Spinal cord (tissue), 10 donors: ENCODE results near the gene ENKUR. TPM values are rescaled to one million over a fixed set of nuclear protein-coding genes. Genes with fewer than 3 reads are reported as not detected.

Experiments used
- DNase-seq, 6 donors: peaks; one replicate each; pipeline versions ENCODE4 v3.0.0 to v3.0.0-alpha.2; 2013 to 2015; ENCODE audit warnings: low spot score in 6 of 6, low read depth in 4 of 6
- H3K27ac ChIP-seq: one replicate; pipeline ENCODE4 v1.5.1; 2013; ENCODE audit warnings: low read depth, low read length, control low read depth
- H3K27me3 ChIP-seq: one replicate; pipeline ENCODE4 v1.6.1; 2013; ENCODE audit warnings: low read length; ENCODE audit not compliant: control insufficient read depth, insufficient read depth
- H3K36me3 ChIP-seq: one replicate; pipeline ENCODE4 v1.6.1; 2013; ENCODE audit warnings: low read length; ENCODE audit not compliant: control insufficient read depth, insufficient read depth
- H3K4me1 ChIP-seq: one replicate; pipeline ENCODE4 v1.6.1; 2013; ENCODE audit warnings: low read length; ENCODE audit not compliant: control insufficient read depth, insufficient read depth
- H3K4me3 ChIP-seq: one replicate; pipeline ENCODE4 v1.5.1; 2013; ENCODE audit warnings: low read depth, low read length, control low read depth
- H3K9me3 ChIP-seq: one replicate; pipeline ENCODE4 v1.6.1; 2013; ENCODE audit warnings: low read length; ENCODE audit not compliant: control insufficient read depth, insufficient read depth
- WGBS: methylation state at CpG from one replicate; pipeline ENCODE4 v1.1.5; 2013; ENCODE audit warnings: missing lambda C conversion rate; ENCODE audit not compliant: insufficient coverage; 5-methylcytosine and 5-hydroxymethylcytosine counted together
- polyA plus RNA-seq, 2 donors: library from polyadenylated mRNA; unstranded; fragments of 120-200 nt; gene quantifications; one replicate each; pipeline ENCODE4 v1.2.1, GENCODE V29; 2013; ENCODE audit not compliant: insufficient read length in 2 of 2
- small RNA-seq: library from RNA; depleted of rRNA; stranded (forward); fragments of <200 nt; gene quantifications from one replicate; pipeline ENCODE3, GENCODE V24; 2014; ENCODE audit warnings: low replicate concordance
- total RNA-seq, 2 donors: library from RNA; depleted of rRNA in 1 of 2; stranded (reverse); fragments of 120-200 nt in 1 of 2; fragments of >200 nt in 1 of 2; gene quantifications; one replicate each; pipeline versions ENCODE4 v1.2.3 to v1.2.4, GENCODE V29; 2013 to 2014
- donor health status: healthy.

The ENKUR gene
- total and polyA plus RNA-seq, 4 donors, result 10.5 to 21.2 (median 12.8) TPM

- DNase-seq, result no peak
- Histone ChIP-seq H3K4me3 (no peak overlapping the region), H3K27me3 (no peaks in the 10 kb centered on the region), H3K9me3 (no peaks in the 10 kb centered on the region), H3K36me3 (peaks cover 9% of the 10 kb centered on the region), H3K27ac (no peak overlapping the region), H3K4me1 (no peaks in the 10 kb centered on the region)
- WGBS, result 86% methylated on average over 1 of the region's 2 CpGs
Measured at GRCh38 chr10:24938525-24938924, 77.4 kb downstream of the ENKUR start.

- no peak overlapping the region for H3K4me3 ChIP-seq
- H3K27me3 ChIP-seq, result no peaks in the 10 kb centered on the region
- no peaks in the 10 kb centered on the region for H3K4me1 ChIP-seq
- no peak for DNase-seq
- H3K27ac ChIP-seq, result no peak overlapping the region
- 100% methylated on average over 3 of the region's 5 CpGs for WGBS
- H3K9me3 ChIP-seq, result no peaks in the 10 kb centered on the region
- H3K36me3 ChIP-seq, result peaks cover 9% of the 10 kb centered on the region
Measured at GRCh38 chr10:24938076-24938475, 77.9 kb downstream of the ENKUR start.

- Histone ChIP-seq H3K27ac (no peak overlapping the region), H3K4me1 (no peaks in the 10 kb centered on the region), H3K36me3 (peaks cover 9% of the 10 kb centered on the region), H3K9me3 (peaks cover 3% of the 10 kb centered on the region), H3K27me3 (no peaks in the 10 kb centered on the region), H3K4me3 (no peak overlapping the region)
- DNase-seq, result no peak
- WGBS, result 100% methylated on average over 2 of the region's 8 CpGs
Measured at GRCh38 chr10:24935504-24936292, 80.3 kb downstream of the ENKUR start.

Small RNA genes lying within 50 kb of the gene (small RNA-seq; reads per million reads assigned to genes)
- not detected for gene AL512598.1

Other genes starting within 250 kb of the ENKUR start
- 10 to 100 TPM; 28.7 to 32.0 TPM for gene PRTFDC1, start 63.6 kb downstream of the ENKUR start, total RNA-seq
- 10 to 100 TPM; 41.1 to 45.4 TPM for gene PRTFDC1, start 63.6 kb downstream of the ENKUR start, polyA plus RNA-seq
- gene THNSL1, start 454 bp upstream of the ENKUR start, total RNA-seq, result 10 to 100 TPM in 1 of 2 donors, 1 to 10 TPM in 1; 8.7 to 15.5 TPM
- 1 to 10 TPM; 8.7 to 8.8 TPM for gene THNSL1, start 454 bp upstream of the ENKUR start, polyA plus RNA-seq
- gene GPR158, start 158.8 kb upstream of the ENKUR start, total RNA-seq, result 10 to 100 TPM in 1 of 2 donors, 1 to 10 TPM in 1; 3.5 to 24.6 TPM
- 1 to 10 TPM; 8.5 to 10.0 TPM for gene GPR158, start 158.8 kb upstream of the ENKUR start, polyA plus RNA-seq